Breast epithelium (tissue), 4 donors: ENCODE data around the gene KLHDC8A. TPM values are rescaled to one million over a fixed set of nuclear protein-coding genes. Genes with fewer than 3 reads are reported as not detected.

ENCODE experiments used
- DNase-seq, 2 donors: peaks; one replicate each; pipeline ENCODE4 v3.0.0-alpha.2; 2019; ENCODE audit warnings: low spot score in 2 of 2
- H3K27ac ChIP-seq, 2 donors: fragments of 200-600 bp; sonication (generic) in 1 of 2; one replicate each; pipeline ENCODE4 v1.5.1; 2016 to 2019; ENCODE audit warnings: mild to moderate bottlenecking in 1 of 2
- H3K27me3 ChIP-seq, 2 donors: fragments of 200-600 bp; sonication (generic) in 1 of 2; one replicate each; pipeline versions ENCODE4 v1.5.1 to v1.6.0; 2017 to 2019; ENCODE audit warnings: control low read depth in 1 of 2, mild to moderate bottlenecking in 1 of 2
- H3K36me3 ChIP-seq: fragments of 200-600 bp; one replicate; pipeline ENCODE4 v1.5.1; 2019
- H3K4me1 ChIP-seq, 2 donors: fragments of 200-600 bp; sonication (generic); one replicate each; pipeline ENCODE4 v1.5.1; 2016 to 2019; ENCODE audit warnings: control low read depth in 1 of 2
- H3K4me3 ChIP-seq, 3 donors: fragments of 200-600 bp; sonication (generic); 1 replicate in 2 of 3; 2 replicates in 1 of 3; pipeline ENCODE4 v1.5.1; 2016 to 2019; ENCODE audit warnings: mild to moderate bottlenecking in 3 of 3, moderate library complexity in 2 of 3
- H3K9me3 ChIP-seq, 2 donors: fragments of 200-600 bp; sonication (generic) in 1 of 2; one replicate each; pipeline ENCODE4 v1.5.1; 2016 to 2019; ENCODE audit warnings: control low read depth in 1 of 2
- POLR2A ChIP-seq: fragments of 450-650 bp; IDR thresholded peaks from one replicate; pipeline ENCODE4 v1.6.1; 2016; ENCODE audit warnings: antibody characterized with exemption, mild to moderate bottlenecking, moderate library complexity
- POLR2AphosphoS5 ChIP-seq, 3 donors: sonication (generic); formaldehyde crosslinking; IDR thresholded peaks; one replicate each; pipeline ENCODE4 v1.6.1; 2017; ENCODE audit warnings: antibody characterized with exemption in 3 of 3
- intact Hi-C: fragments of 100-400 bp; cut with DNase I; formaldehyde crosslinking; loops from one replicate; pipeline ENCODE4 v1.15.1; 2023; ENCODE audit warnings: low total_unique reads
- total RNA-seq, 3 donors: library from RNA; depleted of rRNA; stranded (reverse); fragments of >200 nt; gene quantifications; one replicate each; pipeline ENCODE4 v1.1.0, GENCODE V29; 2016
- TF ChIP-seq, protein P1 (sequence below), 3 donors: fragments of 450-650 bp; IDR thresholded peaks; one replicate each; pipeline ENCODE4 v1.5.1; 2016 to 2017; ENCODE audit warnings: antibody characterized with exemption in 3 of 3, mild to moderate bottlenecking in 3 of 3, moderate library complexity in 3 of 3

The KLHDC8A gene
- total RNA-seq, 3 donors from 2014 or later: not detected

DNA sequence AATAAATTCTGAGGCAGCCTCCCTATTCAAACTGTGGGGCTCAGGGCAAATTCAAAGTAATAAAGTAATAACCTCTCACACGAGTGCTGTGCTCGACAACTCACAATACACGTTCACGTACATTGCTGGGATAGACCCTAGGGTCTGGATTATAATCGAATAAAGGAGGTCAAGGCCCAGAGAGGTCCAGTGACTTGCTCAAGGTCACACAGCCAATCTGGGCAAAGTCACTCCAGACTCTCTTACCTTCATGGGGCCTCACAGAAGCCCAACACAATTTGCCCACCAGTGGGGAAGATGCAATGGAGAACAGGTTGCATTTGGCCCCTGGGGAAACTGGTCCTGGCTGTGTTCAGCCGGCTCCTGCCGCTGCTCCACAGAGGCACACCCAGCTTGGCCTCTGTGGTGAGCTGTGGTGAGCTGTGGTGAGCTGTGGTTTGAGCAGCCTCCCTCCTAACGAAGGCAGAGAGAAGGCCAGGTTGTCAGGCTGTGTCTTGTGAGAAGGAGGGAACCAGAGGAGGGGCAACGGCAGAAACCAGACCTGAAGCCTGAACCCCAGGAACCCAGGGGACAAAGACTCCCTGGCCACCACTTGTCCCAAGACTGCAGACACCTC lies 70.3 kb downstream of the KLHDC8A start:
- Histone ChIP-seq H3K9me3 (no peaks in the 10 kb centered on the region), H3K27me3 (no peaks in the 10 kb centered on the region), H3K27ac (peak overlapping the region; percentile 72 to 83), H3K36me3 (no peaks in the 10 kb centered on the region), H3K4me1 (peaks cover 5 to 15% of the 10 kb centered on the region in 2 donors), H3K4me3 (no peak overlapping the region)
- intact Hi-C loops: no loop called here
- no peak for DNase-seq
- TF ChIP-seq POLR2AphosphoS5 (IDR thresholded peaks at IDR 0.05) (no peak), POLR2A (no peak)
- TF ChIP-seq, protein P1, sequence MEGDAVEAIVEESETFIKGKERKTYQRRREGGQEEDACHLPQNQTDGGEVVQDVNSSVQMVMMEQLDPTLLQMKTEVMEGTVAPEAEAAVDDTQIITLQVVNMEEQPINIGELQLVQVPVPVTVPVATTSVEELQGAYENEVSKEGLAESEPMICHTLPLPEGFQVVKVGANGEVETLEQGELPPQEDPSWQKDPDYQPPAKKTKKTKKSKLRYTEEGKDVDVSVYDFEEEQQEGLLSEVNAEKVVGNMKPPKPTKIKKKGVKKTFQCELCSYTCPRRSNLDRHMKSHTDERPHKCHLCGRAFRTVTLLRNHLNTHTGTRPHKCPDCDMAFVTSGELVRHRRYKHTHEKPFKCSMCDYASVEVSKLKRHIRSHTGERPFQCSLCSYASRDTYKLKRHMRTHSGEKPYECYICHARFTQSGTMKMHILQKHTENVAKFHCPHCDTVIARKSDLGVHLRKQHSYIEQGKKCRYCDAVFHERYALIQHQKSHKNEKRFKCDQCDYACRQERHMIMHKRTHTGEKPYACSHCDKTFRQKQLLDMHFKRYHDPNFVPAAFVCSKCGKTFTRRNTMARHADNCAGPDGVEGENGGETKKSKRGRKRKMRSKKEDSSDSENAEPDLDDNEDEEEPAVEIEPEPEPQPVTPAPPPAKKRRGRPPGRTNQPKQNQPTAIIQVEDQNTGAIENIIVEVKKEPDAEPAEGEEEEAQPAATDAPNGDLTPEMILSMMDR (IDR thresholded peaks at IDR 0.05): no peak

Other genes starting within 250 kb of the KLHDC8A start
- gene RBBP5, start 234.9 kb downstream of the KLHDC8A start, total RNA-seq: 10 to 100 TPM; 15.7 to 25.5 (median 15.8) TPM
- gene DSTYK, start 145.2 kb downstream of the KLHDC8A start, total RNA-seq: 10 to 100 TPM; 10.2 to 19.3 (median 12.5) TPM
- gene TMCC2, start 129.0 kb downstream of the KLHDC8A start, total RNA-seq: 1 to 10 TPM; 1.1 to 2.2 (median 2.0) TPM
- 1 to 10 TPM in 2 of 3 donors, under 1 TPM in 1; 0.98 to 2.2 (median 1.1) TPM for gene NUAK2, start 35.2 kb downstream of the KLHDC8A start, total RNA-seq
- 1 to 10 TPM in 1 of 3 donors, not detected in 2; 6.1 TPM for gene LEMD1, start 65.1 kb upstream of the KLHDC8A start, total RNA-seq
- 1 to 10 TPM in 1 of 3 donors, under 1 TPM in 1, not detected in 1; 0.66 to 1.5 TPM for gene BLACAT1, start 99.1 kb upstream of the KLHDC8A start, total RNA-seq
- gene CDK18, start 147.7 kb upstream of the KLHDC8A start, total RNA-seq: 10 to 100 TPM in 1 of 3 donors, 1 to 10 TPM in 2; 1.4 to 12.3 (median 9.2) TPM